SU-DHL-6 (cell line): Measurements from ENCODE around the gene BEGAIN.

Experiments
- EZH2phosphoT487 ChIP-seq: fragments of 200-600 bp; sonication (generic), shearing (Covaris generic); conservative IDR thresholded peaks from 2 replicates; pipeline ENCODE4 v1.6.1; 2018; ENCODE audit warnings: mild to moderate bottlenecking, antibody characterized with exemption, low read length, moderate library complexity, mixed read lengths
- TF ChIP-seq, protein P1 (sequence below): fragments of 200-600 bp; sonication (generic); IDR thresholded peaks from one replicate; pipeline ENCODE4 v1.5.1; 2017; ENCODE audit warnings: antibody characterized with exemption, mild to moderate bottlenecking, low read length, moderate library complexity; ENCODE audit not compliant: insufficient read depth, poor library complexity, severe bottlenecking

- TF ChIP-seq, protein P1, sequence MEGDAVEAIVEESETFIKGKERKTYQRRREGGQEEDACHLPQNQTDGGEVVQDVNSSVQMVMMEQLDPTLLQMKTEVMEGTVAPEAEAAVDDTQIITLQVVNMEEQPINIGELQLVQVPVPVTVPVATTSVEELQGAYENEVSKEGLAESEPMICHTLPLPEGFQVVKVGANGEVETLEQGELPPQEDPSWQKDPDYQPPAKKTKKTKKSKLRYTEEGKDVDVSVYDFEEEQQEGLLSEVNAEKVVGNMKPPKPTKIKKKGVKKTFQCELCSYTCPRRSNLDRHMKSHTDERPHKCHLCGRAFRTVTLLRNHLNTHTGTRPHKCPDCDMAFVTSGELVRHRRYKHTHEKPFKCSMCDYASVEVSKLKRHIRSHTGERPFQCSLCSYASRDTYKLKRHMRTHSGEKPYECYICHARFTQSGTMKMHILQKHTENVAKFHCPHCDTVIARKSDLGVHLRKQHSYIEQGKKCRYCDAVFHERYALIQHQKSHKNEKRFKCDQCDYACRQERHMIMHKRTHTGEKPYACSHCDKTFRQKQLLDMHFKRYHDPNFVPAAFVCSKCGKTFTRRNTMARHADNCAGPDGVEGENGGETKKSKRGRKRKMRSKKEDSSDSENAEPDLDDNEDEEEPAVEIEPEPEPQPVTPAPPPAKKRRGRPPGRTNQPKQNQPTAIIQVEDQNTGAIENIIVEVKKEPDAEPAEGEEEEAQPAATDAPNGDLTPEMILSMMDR = no peak
- TF ChIP-seq EZH2phosphoT487 = no peak
Observed at GRCh38 chr14:100526057-100526456, 61.2 kb downstream of the BEGAIN start.
